Measurements from ENCODE around the gene GUCA1C. TPM values are rescaled to one million over a fixed set of nuclear protein-coding genes. Genes with fewer than 3 reads are reported as not detected.

GUCA1C gene, protein sequence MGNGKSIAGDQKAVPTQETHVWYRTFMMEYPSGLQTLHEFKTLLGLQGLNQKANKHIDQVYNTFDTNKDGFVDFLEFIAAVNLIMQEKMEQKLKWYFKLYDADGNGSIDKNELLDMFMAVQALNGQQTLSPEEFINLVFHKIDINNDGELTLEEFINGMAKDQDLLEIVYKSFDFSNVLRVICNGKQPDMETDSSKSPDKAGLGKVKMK
- total RNA-seq (2021) (not detected in 2 replicates), Bru-seq, nascent RNA (percentile 14 among the genes with signal in this experiment), BruChase-seq, experiment 1, labeled RNA remaining after a 2-hour chase (percentile 10 among the genes with signal in this experiment), BruChase-seq, experiment 2, labeled RNA remaining after a 6-hour chase (percentile 11 among the genes with signal in this experiment)
- long read RNA-seq, result 0 reads

- Histone ChIP-seq H3K4me1 (ENCODE audit: insufficient read depth, low read length, poor library complexity, severe bottlenecking) (no peaks in the 10 kb centered on the region), H3K27me3 (replicated peaks; ENCODE audit: insufficient read depth, low read depth, low read length, poor library complexity) (no peaks in the 10 kb centered on the region), H3K36me3 (ENCODE audit: insufficient read depth, low read length, poor library complexity, severe bottlenecking) (no peaks in the 10 kb centered on the region), H3K27ac (ENCODE audit: low read depth, low read length, poor library complexity, severe bottlenecking) (no peak within 1 kb of the TSS), H3K9me3 (ENCODE audit: low read depth, low read length, poor library complexity, severe bottlenecking) (no peaks in the 10 kb centered on the region), H3K4me3 (ENCODE audit: low read depth, low read length, poor library complexity, severe bottlenecking) (no peak within 1 kb of the TSS)
- POLR2A ChIA-PET (ENCODE audit: low non-redundant PET), result no interaction called here
- no peak for DNase-seq (ENCODE audit: low spot score)
- CTCF ChIA-PET, result no interaction called here
- TF ChIP-seq, protein P1, sequence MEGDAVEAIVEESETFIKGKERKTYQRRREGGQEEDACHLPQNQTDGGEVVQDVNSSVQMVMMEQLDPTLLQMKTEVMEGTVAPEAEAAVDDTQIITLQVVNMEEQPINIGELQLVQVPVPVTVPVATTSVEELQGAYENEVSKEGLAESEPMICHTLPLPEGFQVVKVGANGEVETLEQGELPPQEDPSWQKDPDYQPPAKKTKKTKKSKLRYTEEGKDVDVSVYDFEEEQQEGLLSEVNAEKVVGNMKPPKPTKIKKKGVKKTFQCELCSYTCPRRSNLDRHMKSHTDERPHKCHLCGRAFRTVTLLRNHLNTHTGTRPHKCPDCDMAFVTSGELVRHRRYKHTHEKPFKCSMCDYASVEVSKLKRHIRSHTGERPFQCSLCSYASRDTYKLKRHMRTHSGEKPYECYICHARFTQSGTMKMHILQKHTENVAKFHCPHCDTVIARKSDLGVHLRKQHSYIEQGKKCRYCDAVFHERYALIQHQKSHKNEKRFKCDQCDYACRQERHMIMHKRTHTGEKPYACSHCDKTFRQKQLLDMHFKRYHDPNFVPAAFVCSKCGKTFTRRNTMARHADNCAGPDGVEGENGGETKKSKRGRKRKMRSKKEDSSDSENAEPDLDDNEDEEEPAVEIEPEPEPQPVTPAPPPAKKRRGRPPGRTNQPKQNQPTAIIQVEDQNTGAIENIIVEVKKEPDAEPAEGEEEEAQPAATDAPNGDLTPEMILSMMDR (conservative IDR thresholded peaks at IDR 0.05; ENCODE audit: low read depth, low read length), result no peak
- no peak for TF ChIP-seq EZH2 (IDR thresholded peaks at IDR 0.05; ENCODE audit: borderline replicate concordance, low read depth, low read length, poor library complexity, severe bottlenecking)
- no TSS peak for BruUV-seq (replicated peaks)
- intact Hi-C loops (cut with micrococcal nuclease; ENCODE audit: unreplicated experiment), result no loop called here
These were observed at the start of gene GUCA1C for GRCh38 chr3:108953700-108954099. GUCA1C (minus strand) TSS chr3:108953879; CDS start chr3:108953762, 117 bp downstream.

GRCh38 chr3:108998436-108998835 is 44.8 kb upstream of the GUCA1C start:
- no peaks in the 10 kb centered on the region for H3K9me3 ChIP-seq (ENCODE audit: low read depth, low read length, poor library complexity, severe bottlenecking)
- intact Hi-C loops (cut with micrococcal nuclease; ENCODE audit: unreplicated experiment), result no loop called here
- POLR2A ChIA-PET (ENCODE audit: low non-redundant PET), result no interaction called here
- TF ChIP-seq, protein P1 (conservative IDR thresholded peaks at IDR 0.05; ENCODE audit: low read depth, low read length), result no peak
- TF ChIP-seq EZH2 (IDR thresholded peaks at IDR 0.05; ENCODE audit: borderline replicate concordance, low read depth, low read length, poor library complexity, severe bottlenecking), result no peak
- BruUV-seq (replicated peaks), result no TSS peak
- CTCF ChIA-PET, result no interaction called here
- H3K4me3 ChIP-seq (ENCODE audit: low read depth, low read length, poor library complexity, severe bottlenecking), result no peak overlapping the region
- DNase-seq (ENCODE audit: low spot score), result no peak
- H3K27me3 ChIP-seq (replicated peaks; ENCODE audit: insufficient read depth, low read depth, low read length, poor library complexity), result no peaks in the 10 kb centered on the region
- H3K4me1 ChIP-seq (ENCODE audit: insufficient read depth, low read length, poor library complexity, severe bottlenecking), result no peaks in the 10 kb centered on the region
- no peaks in the 10 kb centered on the region for H3K36me3 ChIP-seq (ENCODE audit: insufficient read depth, low read length, poor library complexity, severe bottlenecking)
- no peak overlapping the region for H3K27ac ChIP-seq (ENCODE audit: low read depth, low read length, poor library complexity, severe bottlenecking)

- Histone ChIP-seq H3K36me3 (ENCODE audit: insufficient read depth, low read length, poor library complexity, severe bottlenecking) (no peaks in the 10 kb centered on the region), H3K27me3 (replicated peaks; ENCODE audit: insufficient read depth, low read depth, low read length, poor library complexity) (no peaks in the 10 kb centered on the region), H3K27ac (ENCODE audit: low read depth, low read length, poor library complexity, severe bottlenecking) (no peak overlapping the region), H3K9me3 (ENCODE audit: low read depth, low read length, poor library complexity, severe bottlenecking) (no peaks in the 10 kb centered on the region), H3K4me1 (ENCODE audit: insufficient read depth, low read length, poor library complexity, severe bottlenecking) (no peaks in the 10 kb centered on the region), H3K4me3 (ENCODE audit: low read depth, low read length, poor library complexity, severe bottlenecking) (no peak overlapping the region)
- peak; percentile 9 for DNase-seq (ENCODE audit: low spot score)
- TF ChIP-seq, protein P1 (conservative IDR thresholded peaks at IDR 0.05; ENCODE audit: low read depth, low read length), result no peak
- TF ChIP-seq EZH2 (IDR thresholded peaks at IDR 0.05; ENCODE audit: borderline replicate concordance, low read depth, low read length, poor library complexity, severe bottlenecking), result no peak
- intact Hi-C loops (cut with micrococcal nuclease; ENCODE audit: unreplicated experiment), result no loop called here
- ChIA-PET CTCF (no interaction called here), POLR2A (ENCODE audit: low non-redundant PET) (no interaction called here)
- no TSS peak for BruUV-seq (replicated peaks)
These were observed 32.2 kb upstream of the GUCA1C start for GRCh38 chr3:108985844-108986243.
